Thoracic aorta (tissue), 2 donors: Measurements from ENCODE around the gene SLC29A1. TPM values are rescaled to one million over a fixed set of nuclear protein-coding genes. Genes with fewer than 3 reads are reported as not detected.
A peak's percentile ranks its signal among the peaks of the same experiment; 100 is the strongest.

Source experiments
- ATAC-seq: fragments of 150-250 bp; one replicate; pipeline ENCODE4 v1.8.0; 2017; ENCODE audit warnings: low read depth; ENCODE audit not compliant: insufficient number of reproducible peaks, low FRiP score
- DNase-seq: peaks from one replicate; pipeline ENCODE4 v3.0.0-alpha.2; 2020; ENCODE audit warnings: low spot score
- H3K27ac ChIP-seq, 2 donors: fragments of 200-600 bp; sonication (generic); 1 replicate in 1 of 2; 2 replicates in 1 of 2; pipeline ENCODE4 v1.5.1; 2016; ENCODE audit warnings: mild to moderate bottlenecking in 2 of 2, moderate library complexity in 2 of 2
- H3K27me3 ChIP-seq: fragments of 200-600 bp; sonication (generic); replicated peaks from 2 replicates; pipeline ENCODE4 v1.6.0; 2016; ENCODE audit warnings: mild to moderate bottlenecking; ENCODE audit not compliant: insufficient read depth
- H3K36me3 ChIP-seq: fragments of 200-600 bp; sonication (generic); one replicate; pipeline ENCODE4 v1.5.1; 2016
- H3K4me1 ChIP-seq, 2 donors: fragments of 200-600 bp; sonication (generic); 1 replicate in 1 of 2; 2 replicates in 1 of 2; pipeline versions ENCODE4 v1.5.1 to v1.6.0; 2016; ENCODE audit warnings: low read depth in 2 of 2, mild to moderate bottlenecking in 1 of 2; ENCODE audit not compliant: control insufficient read depth in 1 of 2
- H3K4me3 ChIP-seq: fragments of 200-600 bp; sonication (generic); 2 replicates; pipeline ENCODE4 v1.5.1; 2016; ENCODE audit warnings: mild to moderate bottlenecking
- H3K9me3 ChIP-seq: fragments of 200-600 bp; sonication (generic); 2 replicates; pipeline ENCODE4 v1.5.1; 2016
- total RNA-seq, 2 donors: library from RNA; depleted of rRNA; stranded (reverse); fragments of >200 nt; gene quantifications; one replicate each; pipeline versions ENCODE4 v1.1.0 to v1.2.3, GENCODE V29; 2016
- TF ChIP-seq, protein P1 (sequence below): fragments of 200-600 bp; sonication (generic); IDR thresholded peaks from one replicate; pipeline ENCODE4 v1.5.1; 2019; ENCODE audit warnings: antibody characterized with exemption

SLC29A1 gene
- total RNA-seq, 2 donors from 2014 or later: 132 to 172 TPM

DNA sequence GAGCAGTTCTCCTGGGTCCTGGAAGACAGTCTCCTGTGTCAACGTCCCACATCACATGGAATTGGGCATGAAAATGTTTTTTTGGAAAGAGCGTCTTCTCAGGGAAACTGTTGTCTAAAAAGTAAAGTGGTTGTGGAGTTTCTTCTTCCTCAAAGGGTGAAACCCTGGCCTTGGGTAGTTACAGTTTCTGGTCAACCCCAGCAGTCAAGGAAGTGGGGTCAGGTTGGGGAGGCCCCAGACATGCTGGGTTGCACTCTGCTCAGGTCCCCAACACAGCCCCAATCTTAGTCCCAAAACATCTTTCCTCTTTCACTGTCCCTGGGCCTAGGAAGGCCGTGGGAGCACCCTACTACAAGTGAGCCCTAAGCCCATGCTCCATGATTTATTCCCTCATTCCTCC is 43.0 kb downstream of the SLC29A1 start:
- ATAC-seq (no peak), DNase-seq (no peak)
- peaks cover 4% of the 10 kb centered on the region for H3K27me3 ChIP-seq
- H3K36me3 ChIP-seq: no peaks in the 10 kb centered on the region
- no peak overlapping the region for H3K4me3 ChIP-seq
- H3K9me3 ChIP-seq: no peaks in the 10 kb centered on the region
- TF ChIP-seq, protein P1, sequence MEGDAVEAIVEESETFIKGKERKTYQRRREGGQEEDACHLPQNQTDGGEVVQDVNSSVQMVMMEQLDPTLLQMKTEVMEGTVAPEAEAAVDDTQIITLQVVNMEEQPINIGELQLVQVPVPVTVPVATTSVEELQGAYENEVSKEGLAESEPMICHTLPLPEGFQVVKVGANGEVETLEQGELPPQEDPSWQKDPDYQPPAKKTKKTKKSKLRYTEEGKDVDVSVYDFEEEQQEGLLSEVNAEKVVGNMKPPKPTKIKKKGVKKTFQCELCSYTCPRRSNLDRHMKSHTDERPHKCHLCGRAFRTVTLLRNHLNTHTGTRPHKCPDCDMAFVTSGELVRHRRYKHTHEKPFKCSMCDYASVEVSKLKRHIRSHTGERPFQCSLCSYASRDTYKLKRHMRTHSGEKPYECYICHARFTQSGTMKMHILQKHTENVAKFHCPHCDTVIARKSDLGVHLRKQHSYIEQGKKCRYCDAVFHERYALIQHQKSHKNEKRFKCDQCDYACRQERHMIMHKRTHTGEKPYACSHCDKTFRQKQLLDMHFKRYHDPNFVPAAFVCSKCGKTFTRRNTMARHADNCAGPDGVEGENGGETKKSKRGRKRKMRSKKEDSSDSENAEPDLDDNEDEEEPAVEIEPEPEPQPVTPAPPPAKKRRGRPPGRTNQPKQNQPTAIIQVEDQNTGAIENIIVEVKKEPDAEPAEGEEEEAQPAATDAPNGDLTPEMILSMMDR: no peak
- H3K27ac ChIP-seq: no peak overlapping the region
- peaks cover 27 to 31% of the 10 kb centered on the region in 2 donors for H3K4me1 ChIP-seq

- Histone ChIP-seq H3K36me3 (no peaks in the 10 kb centered on the region), H3K27ac (no peak overlapping the region), H3K4me1 (peaks cover 25 to 30% of the 10 kb centered on the region in 2 donors), H3K9me3 (no peaks in the 10 kb centered on the region), H3K4me3 (no peak overlapping the region), H3K27me3 (peaks cover 4% of the 10 kb centered on the region)
- DNase-seq (no peak), ATAC-seq (no peak)
- TF ChIP-seq, protein P1: no peak
Measured at GRCh38 chr6:44267252-44267651, 43.9 kb downstream of the SLC29A1 start.

DNA sequence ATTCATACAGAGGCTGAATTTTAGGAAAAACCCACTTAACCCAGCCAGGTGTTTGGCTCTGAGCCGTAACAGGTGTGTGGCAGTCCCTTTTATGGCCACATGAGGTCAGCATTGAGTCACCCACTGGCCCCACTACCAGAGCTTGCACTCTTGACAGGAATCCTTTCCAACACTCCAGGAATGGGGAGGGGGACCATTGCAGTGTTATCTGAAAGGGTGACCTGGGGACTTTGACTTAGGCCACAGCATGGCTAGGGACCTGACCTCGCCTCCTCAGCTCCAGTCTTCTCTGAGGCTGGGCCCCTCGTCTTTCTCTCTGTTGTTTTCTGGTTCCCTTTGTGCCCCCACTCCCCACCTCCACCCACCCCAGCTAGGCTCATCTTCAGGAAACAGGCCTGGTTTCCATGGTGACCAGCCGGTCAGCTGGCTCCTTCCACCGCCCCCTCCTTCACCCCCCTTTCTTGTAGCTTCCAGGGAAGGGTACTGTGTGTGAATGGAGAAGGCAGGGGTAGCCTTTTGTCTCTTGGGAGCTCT is 44.8 kb downstream of the SLC29A1 start:
- TF ChIP-seq, protein P1: peak; percentile 90
- Histone ChIP-seq H3K4me1 (peaks cover 15 to 21% of the 10 kb centered on the region in 2 donors), H3K9me3 (no peaks in the 10 kb centered on the region), H3K36me3 (no peaks in the 10 kb centered on the region), H3K4me3 (no peak overlapping the region), H3K27ac (no peak overlapping the region), H3K27me3 (peaks cover 4% of the 10 kb centered on the region)
- DNase-seq (no peak), ATAC-seq (no peak)

DNA sequence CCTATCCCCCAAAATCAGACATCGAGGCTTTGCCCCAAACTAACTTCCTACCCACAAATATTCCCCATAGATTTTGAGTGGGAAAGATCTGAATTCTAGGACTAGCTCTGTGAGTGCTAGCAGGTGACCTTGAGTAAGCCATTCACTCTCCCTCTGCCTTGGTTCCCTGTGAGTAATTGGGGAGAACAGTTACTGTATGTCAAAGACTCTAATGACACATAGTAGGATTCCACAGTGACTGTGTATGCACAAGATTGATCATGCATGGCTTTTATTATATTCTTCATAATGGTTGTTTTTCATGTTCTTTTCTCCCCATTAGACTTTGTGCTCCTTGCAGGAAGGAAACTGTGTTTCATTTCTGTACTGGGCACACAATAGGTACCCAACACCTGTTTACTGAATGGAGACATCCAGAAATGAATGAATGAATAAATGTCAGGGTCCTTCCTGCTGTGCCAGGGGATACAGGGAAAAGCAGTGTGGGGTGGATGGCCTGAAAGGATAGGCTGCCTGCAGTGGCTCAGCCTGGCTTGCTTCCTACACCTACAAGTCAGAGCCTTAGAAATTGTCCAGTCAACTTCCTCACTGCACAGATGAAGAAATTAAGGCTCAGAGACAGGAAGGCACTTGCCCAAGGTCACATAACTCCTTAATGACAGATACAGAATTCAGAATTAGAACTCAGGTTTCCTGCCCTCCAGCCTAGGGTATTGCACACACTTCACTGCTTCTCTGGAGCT is 46.0 kb downstream of the SLC29A1 start:
- ATAC-seq (no peak), DNase-seq (no peak)
- TF ChIP-seq, protein P1: no peak
- Histone ChIP-seq H3K4me3 (no peak overlapping the region), H3K9me3 (no peaks in the 10 kb centered on the region), H3K27ac (no peak overlapping the region), H3K27me3 (peaks cover 4% of the 10 kb centered on the region), H3K36me3 (no peaks in the 10 kb centered on the region), H3K4me1 (peaks cover 5 to 9% of the 10 kb centered on the region in 2 donors)

DNA sequence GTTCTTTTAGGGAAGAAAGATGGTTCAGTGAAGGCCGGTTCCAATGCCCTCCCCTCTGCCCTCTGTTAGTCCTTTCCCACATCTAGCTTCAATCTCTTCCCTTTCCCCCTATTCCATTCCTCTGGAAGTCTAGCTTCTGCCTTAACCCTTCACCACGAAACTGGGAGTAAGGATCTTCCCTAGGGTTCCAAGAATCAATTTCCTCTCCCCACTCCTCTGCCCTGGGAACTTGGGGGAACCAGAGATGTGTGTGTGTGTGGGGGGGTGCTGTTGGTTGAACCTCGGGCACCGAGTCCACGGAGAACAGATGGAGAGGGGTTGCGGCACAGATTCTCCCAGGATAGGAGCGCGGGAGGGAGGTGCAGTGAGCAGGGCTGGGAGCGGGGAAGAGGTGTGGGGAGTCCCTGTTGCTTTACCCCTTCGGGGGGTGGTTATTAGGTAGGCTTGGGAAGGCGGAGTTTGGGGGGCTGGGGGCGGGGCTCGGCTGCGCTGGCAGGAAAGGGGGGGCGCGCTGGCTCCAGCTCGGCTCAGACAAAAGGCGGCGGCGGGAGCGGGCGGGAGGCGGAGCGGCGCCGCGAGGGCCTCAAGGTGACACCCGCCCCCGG is 46.6 kb downstream of the SLC29A1 start, which contains the start of gene TMEM151B:
TMEM151B (plus strand) TSS at position 530 of the 605 bp plus-strand sequence. CDS start 293 bp downstream, outside the sequence.
- Histone ChIP-seq H3K36me3 (no peaks in the 10 kb centered on the region), H3K27me3 (peaks cover 4% of the 10 kb centered on the region), H3K27ac (no peak within 1 kb of the TSS), H3K9me3 (no peaks in the 10 kb centered on the region), H3K4me3 (peak within 1 kb of the TSS; percentile 55), H3K4me1 (peaks cover 0 to 4% of the 10 kb centered on the region in 2 donors)
- TF ChIP-seq, protein P1: no peak
- DNase-seq (no peak), ATAC-seq (no peak)
